BE2C (cell line): ENCODE measurements around the gene CLSTN2.

Experiments
- DNase-seq: peaks from one replicate; pipeline ENCODE4 v3.0.0-alpha.2; 2020
- H3K27me3 ChIP-seq: fragments of 250-450 bp; sonication (Bioruptor Pico); 2 replicates; pipeline ENCODE4 v1.5.1; 2020; ENCODE audit warnings: mild to moderate bottlenecking
- H3K36me3 ChIP-seq: fragments of 250-450 bp; sonication (Bioruptor Pico); 2 replicates; pipeline ENCODE4 v1.5.1; 2020; ENCODE audit warnings: mild to moderate bottlenecking
- H3K4me1 ChIP-seq: fragments of 250-450 bp; sonication (Bioruptor Pico); 2 replicates; pipeline ENCODE4 v1.5.1; 2020
- H3K4me3 ChIP-seq: 2 replicates; pipeline ENCODE4 v1.5.1; 2011; ENCODE audit warnings: low read depth, low read length
- H3K9me3 ChIP-seq: fragments of 250-450 bp; sonication (Bioruptor Pico); 2 replicates; pipeline ENCODE4 v1.5.1; 2020
- CTCF ChIP-seq: IDR thresholded peaks from 2 replicates; pipeline ENCODE4 v1.5.1; 2012; ENCODE audit warnings: mild to moderate bottlenecking, low read depth, low read length

CLSTN2 gene

GRCh38 chr3:140073278-140074045, 138.5 kb downstream of the CLSTN2 start:
- TF ChIP-seq CTCF, result no peak
- Histone ChIP-seq H3K27me3 (no peaks in the 10 kb centered on the region), H3K9me3 (no peaks in the 10 kb centered on the region), H3K36me3 (no peaks in the 10 kb centered on the region), H3K4me1 (no peaks in the 10 kb centered on the region), H3K4me3 (no peak overlapping the region)
- DNase-seq, result no peak

GRCh38 chr3:140076552-140076951, 141.6 kb downstream of the CLSTN2 start:
- Histone ChIP-seq H3K4me3 (no peak overlapping the region), H3K27me3 (no peaks in the 10 kb centered on the region), H3K4me1 (no peaks in the 10 kb centered on the region), H3K9me3 (no peaks in the 10 kb centered on the region), H3K36me3 (no peaks in the 10 kb centered on the region)
- no peak for TF ChIP-seq CTCF
- DNase-seq, result no peak

GRCh38 chr3:140077406-140077805, 142.4 kb downstream of the CLSTN2 start:
- no peak for DNase-seq
- H3K4me3 ChIP-seq, result no peak overlapping the region
- no peaks in the 10 kb centered on the region for H3K36me3 ChIP-seq
- H3K27me3 ChIP-seq, result no peaks in the 10 kb centered on the region
- no peaks in the 10 kb centered on the region for H3K9me3 ChIP-seq
- no peaks in the 10 kb centered on the region for H3K4me1 ChIP-seq
- no peak for TF ChIP-seq CTCF

- DNase-seq, result no peak
- Histone ChIP-seq H3K4me1 (no peaks in the 10 kb centered on the region), H3K27me3 (no peaks in the 10 kb centered on the region), H3K4me3 (no peak overlapping the region), H3K9me3 (no peaks in the 10 kb centered on the region), H3K36me3 (no peaks in the 10 kb centered on the region)
- no peak for TF ChIP-seq CTCF
Measured at GRCh38 chr3:140078343-140078742, 143.4 kb downstream of the CLSTN2 start.

- no peak for TF ChIP-seq CTCF
- Histone ChIP-seq H3K36me3 (no peaks in the 10 kb centered on the region), H3K4me1 (no peaks in the 10 kb centered on the region), H3K27me3 (no peaks in the 10 kb centered on the region), H3K4me3 (no peak overlapping the region), H3K9me3 (no peaks in the 10 kb centered on the region)
- no peak for DNase-seq
Measured at GRCh38 chr3:140078940-140079339, 144.0 kb downstream of the CLSTN2 start.

GRCh38 chr3:140081887-140082286, 146.9 kb downstream of the CLSTN2 start:
- no peak for DNase-seq
- H3K4me3 ChIP-seq, result no peak overlapping the region
- H3K9me3 ChIP-seq, result no peaks in the 10 kb centered on the region
- H3K27me3 ChIP-seq, result no peaks in the 10 kb centered on the region
- no peaks in the 10 kb centered on the region for H3K36me3 ChIP-seq
- H3K4me1 ChIP-seq, result no peaks in the 10 kb centered on the region
- no peak for TF ChIP-seq CTCF
